ENCODE data around the gene ADGRG2. TPM values are rescaled to one million over a fixed set of nuclear protein-coding genes. Genes with fewer than 3 reads are reported as not detected.

ADGRG2 gene
- total RNA-seq, 2 donors from 2014 or later: 1.9 to 3.7 TPM

DNA sequence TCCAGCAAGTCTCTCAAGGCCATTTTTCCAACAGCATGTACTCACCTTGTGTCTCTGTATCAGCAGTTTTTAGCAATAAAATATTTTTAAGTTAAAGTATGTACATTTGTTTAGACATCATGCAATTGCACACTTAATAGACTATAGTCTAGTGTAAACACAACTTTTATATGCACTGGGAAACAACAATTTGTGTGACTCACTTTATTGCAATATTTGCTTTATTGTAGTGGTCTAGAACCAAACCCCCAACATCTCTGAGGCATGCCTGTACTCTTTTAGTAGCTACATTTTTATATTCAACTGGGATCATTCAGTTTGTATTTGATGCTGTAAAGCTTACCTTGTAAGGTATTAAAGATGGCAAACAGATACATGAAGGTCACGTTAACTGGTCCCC lies 123.6 kb downstream of the ADGRG2 start:
- no peak overlapping the region for H3K4me3 ChIP-seq
- H3K4me1 ChIP-seq (ENCODE audit: control insufficient read depth in 1 of 2, low read depth in 2 of 2): peaks cover 0 to 10% of the 10 kb centered on the region in 2 donors
- TF ChIP-seq, protein P1, sequence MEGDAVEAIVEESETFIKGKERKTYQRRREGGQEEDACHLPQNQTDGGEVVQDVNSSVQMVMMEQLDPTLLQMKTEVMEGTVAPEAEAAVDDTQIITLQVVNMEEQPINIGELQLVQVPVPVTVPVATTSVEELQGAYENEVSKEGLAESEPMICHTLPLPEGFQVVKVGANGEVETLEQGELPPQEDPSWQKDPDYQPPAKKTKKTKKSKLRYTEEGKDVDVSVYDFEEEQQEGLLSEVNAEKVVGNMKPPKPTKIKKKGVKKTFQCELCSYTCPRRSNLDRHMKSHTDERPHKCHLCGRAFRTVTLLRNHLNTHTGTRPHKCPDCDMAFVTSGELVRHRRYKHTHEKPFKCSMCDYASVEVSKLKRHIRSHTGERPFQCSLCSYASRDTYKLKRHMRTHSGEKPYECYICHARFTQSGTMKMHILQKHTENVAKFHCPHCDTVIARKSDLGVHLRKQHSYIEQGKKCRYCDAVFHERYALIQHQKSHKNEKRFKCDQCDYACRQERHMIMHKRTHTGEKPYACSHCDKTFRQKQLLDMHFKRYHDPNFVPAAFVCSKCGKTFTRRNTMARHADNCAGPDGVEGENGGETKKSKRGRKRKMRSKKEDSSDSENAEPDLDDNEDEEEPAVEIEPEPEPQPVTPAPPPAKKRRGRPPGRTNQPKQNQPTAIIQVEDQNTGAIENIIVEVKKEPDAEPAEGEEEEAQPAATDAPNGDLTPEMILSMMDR (IDR thresholded peaks at IDR 0.05): no peak
- ATAC-seq (ENCODE audit: insufficient number of reproducible peaks, low FRiP score, low read depth) (no peak), DNase-seq (ENCODE audit: low spot score) (no peak)
- peak overlapping the region in 1 of 2 donors; percentile 12 for H3K27ac ChIP-seq
- no peaks in the 10 kb centered on the region for H3K27me3 ChIP-seq (replicated peaks; ENCODE audit: insufficient read depth)
- H3K9me3 ChIP-seq: no peaks in the 10 kb centered on the region
- no peaks in the 10 kb centered on the region for H3K36me3 ChIP-seq

DNA sequence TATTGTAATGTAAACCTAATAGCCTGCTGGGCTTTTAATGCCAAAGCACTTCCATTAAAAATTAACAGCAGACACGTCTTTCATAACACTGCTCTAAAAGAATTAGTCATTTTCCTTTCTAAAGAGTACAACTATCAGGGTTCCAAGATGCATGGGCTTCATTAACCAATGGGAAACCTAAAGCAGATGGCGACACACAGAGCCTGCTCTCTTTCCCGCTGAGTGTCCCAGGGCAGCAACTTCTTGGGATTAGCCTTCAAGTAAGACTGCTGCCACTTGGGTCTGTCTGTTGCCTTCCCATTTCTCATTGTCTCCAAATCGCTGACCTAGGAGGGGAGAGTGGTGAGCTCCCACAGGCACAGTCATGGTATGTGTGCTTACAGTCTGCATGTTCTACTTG lies 124.4 kb downstream of the ADGRG2 start:
- Histone ChIP-seq H3K36me3 (no peaks in the 10 kb centered on the region), H3K4me1 (ENCODE audit: control insufficient read depth in 1 of 2, low read depth in 2 of 2) (peaks cover 0 to 10% of the 10 kb centered on the region in 2 donors), H3K9me3 (no peaks in the 10 kb centered on the region), H3K4me3 (no peak overlapping the region), H3K27me3 (replicated peaks; ENCODE audit: insufficient read depth) (no peaks in the 10 kb centered on the region), H3K27ac (no peak overlapping the region)
- no peak for DNase-seq (ENCODE audit: low spot score)
- TF ChIP-seq, protein P1 (IDR thresholded peaks at IDR 0.05): no peak
- ATAC-seq (ENCODE audit: insufficient number of reproducible peaks, low FRiP score, low read depth): no peak

DNA sequence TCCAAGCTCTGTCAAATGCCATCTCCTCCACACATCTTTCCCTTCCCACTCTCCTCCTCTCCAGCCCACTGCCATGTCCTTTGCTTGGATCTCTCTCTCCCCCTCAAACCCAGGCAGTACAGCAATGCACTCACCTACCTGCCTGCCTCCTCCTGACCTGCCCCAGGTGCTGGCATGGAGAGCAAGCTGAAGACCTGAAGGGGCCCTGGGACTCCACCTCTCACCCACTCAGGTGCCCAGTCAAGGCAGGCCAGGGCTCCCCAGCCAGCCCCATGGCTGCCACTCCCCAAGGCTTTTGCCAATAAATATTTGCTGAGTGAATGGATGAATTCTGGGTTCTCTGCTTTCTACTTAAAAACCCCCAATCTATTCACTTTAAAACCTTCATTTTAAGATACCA lies 125.7 kb downstream of the ADGRG2 start:
- ATAC-seq (ENCODE audit: insufficient number of reproducible peaks, low FRiP score, low read depth) (no peak), DNase-seq (ENCODE audit: low spot score) (no peak)
- Histone ChIP-seq H3K9me3 (no peaks in the 10 kb centered on the region), H3K27me3 (replicated peaks; ENCODE audit: insufficient read depth) (no peaks in the 10 kb centered on the region), H3K27ac (no peak overlapping the region), H3K4me1 (ENCODE audit: control insufficient read depth in 1 of 2, low read depth in 2 of 2) (peaks cover 0 to 10% of the 10 kb centered on the region in 2 donors), H3K4me3 (no peak overlapping the region), H3K36me3 (no peaks in the 10 kb centered on the region)
- TF ChIP-seq, protein P1 (IDR thresholded peaks at IDR 0.05): no peak

DNA sequence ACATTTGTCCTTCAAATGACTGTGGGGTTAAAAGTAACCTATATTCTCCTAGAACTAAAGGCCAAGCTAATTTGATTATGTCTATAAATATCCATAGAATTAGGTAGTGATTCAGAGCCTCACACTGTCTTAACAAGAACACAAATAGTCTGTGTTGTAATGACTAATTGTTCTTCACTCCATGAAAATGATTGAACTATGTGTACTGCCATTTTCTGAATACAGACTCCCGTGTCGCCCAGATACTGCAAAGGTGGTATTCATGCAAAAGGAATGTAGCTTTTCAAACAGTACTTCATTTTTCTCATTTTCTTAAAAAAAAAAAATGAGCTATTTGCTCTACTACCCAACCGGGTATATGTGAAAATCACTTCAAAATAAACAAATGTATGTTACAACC lies 127.0 kb downstream of the ADGRG2 start:
- ATAC-seq (ENCODE audit: insufficient number of reproducible peaks, low FRiP score, low read depth) (no peak), DNase-seq (ENCODE audit: low spot score) (no peak)
- Histone ChIP-seq H3K4me1 (ENCODE audit: control insufficient read depth in 1 of 2, low read depth in 2 of 2) (peaks cover 0 to 10% of the 10 kb centered on the region in 2 donors), H3K4me3 (no peak overlapping the region), H3K36me3 (no peaks in the 10 kb centered on the region), H3K27me3 (replicated peaks; ENCODE audit: insufficient read depth) (no peaks in the 10 kb centered on the region), H3K9me3 (no peaks in the 10 kb centered on the region), H3K27ac (no peak overlapping the region)
- TF ChIP-seq, protein P1 (IDR thresholded peaks at IDR 0.05): no peak

DNA sequence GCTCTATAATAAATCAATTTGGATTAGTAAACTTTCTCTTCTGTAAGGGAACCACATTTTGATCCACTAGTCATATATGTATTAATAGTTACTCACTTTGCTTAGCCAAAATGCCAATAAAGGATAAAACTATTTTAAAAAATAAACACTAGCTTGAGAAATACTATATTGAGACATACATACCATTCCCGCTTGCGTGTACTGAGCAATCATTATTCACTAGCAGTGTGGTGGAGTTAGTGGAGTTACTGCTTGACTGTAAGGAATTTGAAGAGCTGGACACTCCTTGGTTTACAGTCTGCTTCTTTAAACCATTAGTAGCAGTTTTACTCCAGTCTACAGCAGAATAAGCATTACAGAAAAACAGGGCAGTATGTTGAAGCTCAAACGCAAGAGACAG lies 127.6 kb downstream of the ADGRG2 start:
- Histone ChIP-seq H3K27me3 (replicated peaks; ENCODE audit: insufficient read depth) (no peaks in the 10 kb centered on the region), H3K9me3 (no peaks in the 10 kb centered on the region), H3K4me1 (ENCODE audit: control insufficient read depth in 1 of 2, low read depth in 2 of 2) (peaks cover 0 to 10% of the 10 kb centered on the region in 2 donors), H3K36me3 (no peaks in the 10 kb centered on the region), H3K4me3 (no peak overlapping the region), H3K27ac (no peak overlapping the region)
- no peak for ATAC-seq (ENCODE audit: insufficient number of reproducible peaks, low FRiP score, low read depth)
- TF ChIP-seq, protein P1 (IDR thresholded peaks at IDR 0.05): no peak
- no peak for DNase-seq (ENCODE audit: low spot score)
